ENCODE measurements around the gene PLK1.
"Not testable (repeated sequence)": the region's sequence is repeated elsewhere in the genome, so short reads cannot be mapped to it uniquely, and the experiment has no call there.

PLK1 gene

DNA sequence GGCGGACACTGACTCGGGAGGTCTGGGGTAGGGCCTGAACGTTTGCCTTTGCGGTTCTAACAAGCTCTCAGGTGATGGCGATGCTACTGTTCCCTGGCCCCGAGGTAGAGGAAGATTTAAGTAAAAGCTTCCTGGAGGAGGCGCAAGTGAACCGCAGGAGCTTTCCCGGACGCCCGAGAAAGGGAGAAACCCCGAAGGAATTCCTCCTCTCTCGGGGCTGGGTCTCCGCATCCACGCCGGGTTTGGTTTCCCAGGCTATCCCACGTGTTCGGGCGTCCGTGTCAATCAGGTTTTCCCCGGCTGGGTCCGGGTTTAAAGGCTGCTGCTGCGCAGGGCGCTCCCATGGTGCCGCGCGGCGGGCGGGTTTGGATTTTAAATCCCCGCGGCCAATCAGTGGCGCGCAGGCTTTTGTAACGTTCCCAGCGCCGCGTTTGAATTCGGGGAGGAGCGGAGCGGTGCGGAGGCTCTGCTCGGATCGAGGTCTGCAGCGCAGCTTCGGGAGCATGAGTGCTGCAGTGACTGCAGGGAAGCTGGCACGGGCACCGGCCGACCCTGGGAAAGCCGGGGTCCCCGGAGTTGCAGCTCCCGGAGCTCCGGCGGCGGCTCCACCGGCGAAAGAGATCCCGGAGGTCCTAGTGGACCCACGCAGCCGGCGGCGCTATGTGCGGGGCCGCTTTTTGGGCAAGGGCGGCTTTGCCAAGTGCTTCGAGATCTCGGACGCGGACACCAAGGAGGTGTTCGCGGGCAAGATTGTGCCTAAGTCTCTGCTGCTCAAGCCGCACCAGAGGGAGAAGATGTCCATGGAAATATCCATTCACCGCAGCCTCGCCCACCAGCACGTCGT lies at the start of gene PLK1:
Gene PLK1 (plus strand): TSS at position 460 of the 844 bp plus-strand sequence. CDS start 44 bp downstream, at position 504.
- DNase-seq = peak; percentile 35 to 55 (median 47)

DNA sequence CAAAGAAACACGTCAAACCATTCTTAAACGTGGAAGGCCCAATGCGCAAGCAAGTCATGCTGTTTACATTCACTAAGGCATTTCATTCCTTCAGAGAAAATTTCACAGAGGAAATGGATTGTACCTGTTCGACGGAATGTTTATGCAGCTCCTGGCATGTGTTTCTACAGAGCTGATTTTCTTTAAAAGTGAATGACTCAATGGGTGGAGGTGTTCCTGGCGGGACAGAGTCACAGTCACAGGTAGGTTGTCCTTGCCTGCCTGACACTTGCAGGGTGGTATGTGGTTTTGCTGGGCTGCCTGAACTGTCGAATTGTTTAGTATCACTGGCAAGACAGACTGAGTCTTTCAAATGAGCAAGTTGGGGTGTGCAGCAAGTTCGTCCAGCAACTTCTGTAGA lies 49.2 kb upstream of the PLK1 start:
- no peak for DNase-seq

DNA sequence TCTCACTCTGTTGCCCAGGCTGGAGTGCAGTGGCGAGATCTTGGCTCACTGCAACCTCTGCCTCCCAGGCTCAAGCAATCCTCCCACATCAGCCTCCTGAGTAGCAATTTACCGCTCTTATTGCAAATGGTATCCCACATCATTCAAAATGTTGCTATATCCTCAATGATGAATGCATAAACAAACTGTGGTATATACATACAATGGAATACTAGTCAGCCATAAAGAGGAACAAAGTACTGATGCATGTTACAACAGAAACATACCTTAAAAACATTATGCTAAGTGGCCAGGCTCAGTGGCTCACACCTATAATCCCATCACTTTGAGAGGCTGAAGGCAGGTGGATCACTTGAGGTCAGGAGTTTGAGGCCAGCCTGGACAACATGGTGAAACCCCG lies 46.8 kb upstream of the PLK1 start:
- DNase-seq = not testable (repeated sequence)

DNA sequence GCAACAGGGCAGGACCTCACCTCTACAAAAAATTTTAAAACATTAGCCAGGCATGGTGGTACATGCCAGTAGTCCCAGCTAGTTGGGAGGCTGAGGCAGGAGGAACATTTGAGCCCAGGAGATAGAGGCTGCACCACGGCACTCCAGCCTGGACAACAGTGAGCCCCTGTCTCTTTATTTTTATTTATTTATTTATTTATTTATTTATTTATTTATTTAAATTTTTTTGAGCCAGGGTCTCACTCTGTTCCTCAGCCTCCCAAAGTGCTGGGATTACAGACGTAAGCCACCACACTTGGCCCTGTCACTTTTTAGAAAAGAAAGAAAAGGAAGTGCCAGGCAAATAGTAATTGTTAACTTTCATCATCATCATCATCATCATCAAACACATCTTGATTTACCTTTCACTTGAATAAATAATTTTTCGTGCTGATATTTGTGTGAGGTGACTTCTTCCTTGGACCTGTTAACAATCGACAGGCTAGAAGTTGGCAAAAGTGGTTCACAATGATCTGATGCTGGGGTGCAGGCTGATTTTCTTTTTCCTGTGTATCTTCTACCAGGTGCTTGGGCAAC lies 44.1 kb upstream of the PLK1 start:
- no peak for DNase-seq

DNA sequence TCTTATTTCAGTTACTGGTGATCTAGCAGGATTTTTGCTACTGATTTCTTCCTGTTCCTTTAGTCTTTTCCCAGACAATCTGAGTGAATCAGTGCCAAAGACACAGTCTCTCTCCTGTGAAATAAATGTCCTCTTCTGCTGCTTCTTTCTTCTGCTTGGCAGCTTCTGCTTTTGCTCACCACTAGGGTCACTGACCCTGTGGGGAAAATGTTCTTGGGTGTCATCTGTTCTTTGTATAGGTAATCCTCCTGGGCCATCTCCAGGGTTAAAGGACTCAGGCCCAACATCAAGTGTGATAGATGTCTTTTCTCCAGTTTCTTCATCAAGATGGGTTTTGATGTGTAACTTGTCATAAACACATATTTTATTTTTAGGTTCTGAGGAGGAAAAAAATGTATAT lies 42.7 kb upstream of the PLK1 start:
- DNase-seq = no peak

DNA sequence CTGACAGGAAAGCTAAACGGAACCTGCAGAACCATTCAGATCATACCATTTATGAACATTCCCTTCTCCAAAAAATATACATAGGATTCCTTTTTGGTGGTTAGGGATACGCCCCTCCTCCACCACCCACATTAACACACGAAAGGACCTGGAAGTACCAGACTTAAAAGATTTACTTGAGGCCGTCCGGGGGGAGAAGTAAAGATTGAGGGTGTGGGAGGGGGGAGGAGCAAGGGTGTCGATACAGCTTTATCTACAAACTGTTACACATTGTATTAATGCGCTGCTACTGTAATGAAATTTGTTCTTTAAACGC lies 38.1 kb upstream of the PLK1 start:
- DNase-seq = no peak

DNA sequence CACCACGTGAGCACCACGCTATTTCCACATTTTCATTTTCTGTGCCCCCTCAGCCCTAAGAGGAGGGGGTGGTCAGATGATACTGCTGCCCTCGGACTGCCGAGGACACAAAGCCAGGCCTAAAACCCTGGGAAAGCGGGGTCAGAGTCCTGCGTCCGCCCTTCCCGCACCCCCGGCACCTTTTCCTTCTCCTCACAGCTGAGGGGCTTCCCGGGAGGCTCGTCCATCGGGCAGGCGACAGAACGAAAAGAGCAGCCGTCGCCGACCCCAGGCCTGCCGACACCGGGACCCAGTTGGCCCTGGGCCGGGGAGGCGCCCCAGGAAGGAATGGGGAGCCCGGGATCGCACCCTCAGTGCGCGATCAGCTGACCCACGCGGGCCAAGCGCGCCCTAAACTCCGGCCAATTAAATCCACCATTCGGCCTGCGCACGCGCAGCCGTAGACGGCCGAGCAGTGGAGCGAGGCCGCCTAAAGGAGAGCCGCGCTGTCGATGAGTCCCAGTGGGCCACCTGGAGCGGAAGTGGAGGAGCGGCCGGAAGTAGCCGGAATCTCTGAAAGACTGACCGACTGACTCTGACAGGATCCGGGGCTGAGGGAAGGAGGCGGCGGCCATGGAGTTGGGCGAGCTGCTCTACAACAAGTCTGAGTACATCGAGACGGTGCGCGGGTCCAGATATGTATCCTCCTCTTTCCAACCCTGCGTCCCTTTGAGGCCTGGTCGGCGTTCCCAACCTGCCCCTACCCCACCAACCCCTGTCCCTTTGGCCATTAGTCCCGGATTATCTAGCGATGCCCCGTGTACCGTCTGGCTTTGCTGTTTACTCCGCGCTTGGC lies 37.5 kb upstream of the PLK1 start, which contains the start of the genes DCTN5 and PALB2:
Gene DCTN5 (plus strand): TSS at position 536 of the 835 bp plus-strand sequence. CDS start 77 bp downstream, at position 613.
Gene PALB2 (minus strand): TSS at position 380 of the 835 bp plus-strand sequence. CDS start 153 bp downstream, at position 227.
- peak; percentile 66 to 74 (median 72) for DNase-seq

DNA sequence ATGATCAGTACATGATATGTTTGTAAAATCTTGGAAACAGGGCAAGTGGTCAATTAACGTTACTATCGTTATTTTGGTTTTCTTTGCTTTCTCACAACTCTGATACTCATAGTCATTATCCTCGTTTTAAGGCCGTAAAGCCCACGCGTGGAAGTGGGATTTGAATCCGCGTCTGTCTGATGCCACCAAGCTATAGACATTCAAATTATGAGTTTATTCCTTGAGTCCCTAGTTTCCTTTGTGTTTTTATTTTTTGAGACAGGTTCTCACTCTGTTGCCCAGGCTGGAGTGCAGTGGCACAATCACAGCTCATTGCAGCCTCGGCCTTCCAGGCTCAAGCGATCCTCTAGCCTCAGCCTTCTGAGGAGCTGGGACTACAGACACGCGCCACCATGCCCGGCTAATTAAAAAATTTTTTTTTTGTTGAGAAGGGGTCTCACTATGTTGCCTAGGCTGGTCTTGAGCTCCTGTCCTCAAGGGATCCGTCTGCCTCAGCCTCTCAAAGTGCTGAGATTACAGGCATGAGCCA lies 36.4 kb upstream of the PLK1 start:
- no peak for DNase-seq

DNA sequence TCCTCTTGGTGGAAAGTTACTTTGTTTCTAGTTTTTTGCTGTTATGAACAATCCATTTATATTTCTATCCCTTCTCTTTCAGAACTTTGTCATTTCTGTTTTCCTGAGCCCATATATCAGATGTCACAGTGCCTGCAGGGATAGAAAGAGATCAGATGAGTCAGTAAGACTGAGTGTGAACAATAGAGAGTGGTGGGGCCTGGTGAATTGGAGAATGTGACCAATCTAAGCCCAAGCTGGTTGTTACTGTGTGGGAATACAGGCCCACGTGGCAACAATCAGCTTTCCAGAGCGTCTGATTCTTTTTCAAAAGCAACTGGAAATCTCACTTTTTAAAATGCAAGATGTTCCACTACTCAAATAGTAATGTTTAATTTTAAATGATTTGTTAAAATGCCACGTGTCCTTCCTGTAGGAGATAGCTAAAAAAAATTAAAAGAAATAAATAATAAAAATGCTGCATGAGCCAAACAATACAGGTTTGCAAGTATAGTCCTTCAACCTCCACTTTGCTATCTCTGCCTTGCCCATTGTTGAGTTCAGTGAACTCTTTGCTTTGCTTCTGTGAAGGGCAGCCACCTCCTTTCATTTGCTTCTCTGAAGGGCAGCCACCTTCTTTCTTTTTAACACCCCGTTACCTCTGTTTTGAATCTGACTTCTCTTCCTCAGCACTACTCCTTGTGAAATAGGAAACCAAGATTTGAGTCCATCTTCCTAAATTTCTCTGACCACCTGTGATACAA lies 27.8 kb upstream of the PLK1 start:
- DNase-seq = no peak

DNA sequence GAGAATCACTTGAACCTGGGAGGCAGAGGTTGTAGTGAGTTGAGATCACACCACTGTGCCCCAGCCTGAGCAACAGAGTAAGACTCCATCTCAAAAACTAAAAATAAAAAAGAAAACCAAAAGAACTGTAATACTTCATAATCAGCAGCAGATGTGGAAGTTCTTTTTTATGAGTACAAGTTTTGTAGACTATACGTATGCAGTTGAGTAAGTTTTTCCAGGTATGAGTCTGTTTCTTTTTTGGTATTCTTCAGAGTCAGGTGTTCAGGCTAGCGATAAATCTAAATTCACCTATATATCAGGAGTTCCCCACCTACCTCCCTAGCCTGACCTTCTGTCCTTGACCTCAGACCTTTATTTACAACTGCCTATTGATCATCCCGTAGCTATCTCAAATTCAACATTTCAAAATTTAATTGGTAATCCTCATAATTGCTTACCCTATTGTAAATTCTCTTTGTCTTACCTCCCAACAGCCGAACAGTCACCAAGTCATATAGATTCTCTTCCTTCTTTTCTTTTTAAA lies 26.7 kb upstream of the PLK1 start:
- no peak for DNase-seq

DNA sequence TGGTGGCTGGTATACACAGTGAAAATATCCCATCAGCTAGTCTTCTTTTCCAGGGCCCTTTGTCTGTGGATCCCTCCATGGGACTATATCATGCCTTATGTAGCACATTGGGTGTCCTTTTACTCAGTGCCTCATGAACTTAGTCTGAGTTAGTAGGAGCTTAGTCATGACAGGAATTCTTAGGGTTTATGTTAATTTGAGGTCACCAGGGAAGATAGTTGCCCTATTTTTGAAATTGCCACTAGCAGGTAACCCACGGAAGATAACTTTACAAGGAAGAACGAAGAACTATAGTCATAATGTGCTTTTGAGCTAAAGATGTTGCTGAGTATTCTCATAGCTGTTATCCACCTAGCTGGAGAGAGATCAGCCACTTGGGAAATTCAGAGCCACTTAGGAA lies 14.8 kb upstream of the PLK1 start:
- DNase-seq = no peak

DNA sequence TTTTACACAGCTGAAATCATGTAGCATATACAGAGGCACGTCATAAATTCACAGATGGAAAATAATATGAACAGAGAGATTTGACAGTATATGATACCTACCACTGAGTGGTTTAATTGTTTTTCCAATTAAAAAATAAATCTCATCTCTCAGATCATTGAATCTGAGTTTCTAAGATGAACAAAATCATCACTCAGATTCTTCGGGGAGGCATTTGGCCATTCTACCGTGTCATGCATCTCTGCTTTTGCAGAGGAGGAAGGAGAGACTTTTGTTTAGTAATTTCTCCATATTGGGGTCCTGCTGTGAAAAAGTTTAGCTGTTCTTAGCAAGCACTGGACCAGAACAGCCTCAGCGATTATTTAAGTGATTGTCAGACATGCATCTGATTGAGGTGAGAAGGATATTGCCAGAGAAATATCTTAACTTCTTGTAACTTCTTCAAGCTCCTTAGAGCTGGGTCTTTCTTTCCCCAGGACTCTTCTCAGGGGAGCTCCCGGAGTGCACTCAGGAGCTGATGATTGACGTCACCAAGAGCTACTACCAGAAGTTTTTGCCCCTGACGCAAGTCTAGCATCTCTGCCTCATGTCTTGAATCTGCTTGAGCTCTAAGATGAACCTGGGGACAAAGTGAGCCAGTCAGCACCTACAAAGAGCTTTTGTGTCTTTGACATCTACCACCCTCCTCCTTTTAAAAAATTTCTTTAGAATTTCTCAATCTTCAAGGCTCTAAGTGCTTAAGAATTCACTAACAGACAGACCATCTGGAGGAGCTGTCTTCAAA lies 11.9 kb upstream of the PLK1 start:
- DNase-seq = no peak

DNA sequence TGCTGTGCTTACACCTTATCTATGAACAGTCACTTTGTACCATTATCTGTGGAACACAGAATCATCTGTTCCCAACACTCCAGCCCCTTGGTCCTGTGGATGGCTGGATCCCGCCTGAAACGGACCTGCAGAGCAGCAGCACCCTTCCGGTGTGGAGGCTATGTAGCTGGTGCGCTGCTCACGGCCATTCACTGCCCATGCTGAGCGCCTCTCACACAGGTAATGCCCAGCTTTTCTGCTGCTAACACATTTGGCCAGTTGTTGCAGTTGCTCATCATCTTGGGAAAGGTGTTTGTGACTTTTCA lies 11.4 kb upstream of the PLK1 start:
- DNase-seq = no peak

DNA sequence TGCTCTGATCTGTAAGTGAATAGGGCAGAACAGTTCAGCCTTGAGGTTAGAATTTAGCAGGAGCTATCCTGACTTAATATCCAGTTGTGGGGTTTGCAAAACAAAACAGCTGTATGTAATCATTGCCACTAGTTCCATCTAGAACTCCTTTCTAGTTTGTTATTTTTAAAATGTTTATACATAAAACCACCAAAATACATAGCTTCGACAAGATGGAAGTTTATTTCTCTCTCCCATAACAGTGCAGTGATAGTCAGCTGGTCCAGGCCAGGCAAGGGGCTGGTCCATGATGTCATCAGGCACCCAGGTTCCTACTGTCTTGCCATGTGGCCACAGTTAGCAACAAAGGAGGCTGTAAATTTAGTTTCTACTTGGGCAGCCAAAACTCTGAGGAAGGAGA lies 10.5 kb upstream of the PLK1 start:
- DNase-seq = no peak

DNA sequence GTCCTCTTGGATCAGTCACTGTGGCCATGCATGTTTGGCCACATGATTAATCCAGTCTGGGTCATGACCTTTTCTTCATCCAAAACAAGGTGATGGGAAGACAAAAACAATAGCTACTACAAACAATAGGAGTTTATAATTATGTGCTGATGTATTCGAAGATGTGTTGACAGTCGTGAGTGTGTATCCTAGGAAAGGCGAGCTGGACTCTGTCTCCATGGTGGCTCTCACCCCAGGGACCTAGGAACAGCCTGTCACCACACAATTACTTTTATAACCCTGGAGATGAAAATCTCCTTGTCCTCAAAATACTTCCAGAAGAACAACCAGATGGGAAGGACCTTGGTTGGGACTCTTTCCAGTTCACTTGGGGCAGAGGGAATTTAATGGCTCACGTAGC lies 9.8 kb upstream of the PLK1 start:
- DNase-seq = no peak

DNA sequence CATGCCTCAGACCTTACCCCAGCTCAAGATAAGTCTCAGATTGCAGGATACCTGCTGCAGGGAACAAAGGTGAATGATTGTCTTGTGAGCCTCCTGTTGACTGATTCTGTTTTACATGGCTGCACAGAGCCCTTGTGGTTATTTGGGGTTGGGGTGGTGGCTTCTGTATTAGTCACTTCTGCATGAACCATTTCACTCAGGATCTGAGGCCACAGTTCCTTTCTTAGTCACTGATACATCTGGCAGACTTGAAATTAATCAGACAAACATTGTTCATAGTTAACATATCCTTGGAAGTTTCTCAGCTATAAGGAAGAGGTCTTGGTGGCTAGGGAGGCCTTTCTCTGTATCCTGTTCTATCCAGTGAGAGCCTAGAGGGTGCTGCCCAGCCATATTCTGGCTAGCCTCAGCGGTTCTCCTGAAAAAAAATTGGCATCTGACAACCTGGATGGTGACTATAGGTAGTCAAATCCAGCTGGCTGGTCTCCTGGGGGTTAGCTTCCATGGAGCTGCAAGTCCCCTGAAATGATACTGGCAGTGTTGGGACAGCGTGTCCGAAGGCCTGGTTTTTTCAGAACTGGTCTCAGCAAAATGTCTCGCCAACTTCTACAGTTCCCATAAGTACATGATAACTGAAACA lies 8.4 kb upstream of the PLK1 start:
- DNase-seq = no peak

DNA sequence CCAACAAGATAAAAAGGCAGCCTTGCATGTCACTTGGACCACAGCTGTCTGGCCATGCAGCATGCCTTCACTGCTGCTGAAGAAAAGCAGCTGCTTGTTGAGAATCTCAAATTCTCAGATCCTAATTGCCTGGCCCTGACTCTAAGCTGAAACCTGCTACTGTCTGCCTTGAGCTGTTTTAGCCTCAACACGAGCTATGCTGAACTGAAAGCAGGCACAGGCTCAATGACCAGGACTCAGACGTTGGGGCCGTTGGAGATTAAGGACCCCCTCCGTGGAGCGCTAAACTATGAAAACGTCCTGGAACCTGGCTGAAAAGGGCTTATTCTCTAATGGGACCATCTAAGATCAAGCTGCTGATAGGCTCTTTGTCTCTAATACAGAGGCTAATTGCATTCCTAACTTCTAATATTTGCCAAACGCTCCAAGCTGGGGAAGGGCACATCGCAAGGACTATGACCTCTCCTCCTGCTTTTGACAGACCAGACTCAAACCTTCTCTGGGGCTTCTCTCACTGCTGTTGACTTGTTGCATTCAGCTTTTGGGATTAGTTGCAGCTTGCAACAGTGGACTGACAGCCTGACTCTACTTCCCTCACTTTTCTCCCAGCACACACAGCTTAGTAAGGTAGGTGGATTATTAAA lies 4.6 kb upstream of the PLK1 start:
- no peak for DNase-seq

DNA sequence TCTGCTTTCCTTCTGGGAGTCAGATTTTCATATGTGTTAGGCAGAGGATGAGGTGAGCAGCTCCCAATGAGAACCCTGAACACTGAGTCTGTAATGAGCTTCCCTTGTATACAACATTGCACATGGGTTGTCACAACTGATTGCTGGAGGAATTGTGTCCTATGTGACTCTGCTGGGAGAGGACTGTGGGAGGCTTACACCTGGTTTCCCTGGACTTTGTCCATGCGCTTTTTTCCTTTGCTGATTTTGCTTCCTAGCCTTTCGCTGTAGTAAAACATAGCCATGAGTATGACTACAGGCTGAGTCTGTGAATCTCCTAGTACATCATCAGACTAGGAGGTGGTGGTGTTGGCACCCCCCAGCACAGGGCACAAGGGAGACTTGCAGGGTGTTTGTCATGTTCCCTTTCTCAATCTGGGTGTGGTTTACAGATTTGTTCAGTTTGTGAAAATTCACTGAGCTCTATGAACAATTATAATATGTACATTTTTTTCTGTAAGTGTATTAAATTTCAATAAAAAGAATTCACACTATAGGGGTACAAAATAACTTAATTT lies 1.7 kb upstream of the PLK1 start:
- DNase-seq = no peak

DNA sequence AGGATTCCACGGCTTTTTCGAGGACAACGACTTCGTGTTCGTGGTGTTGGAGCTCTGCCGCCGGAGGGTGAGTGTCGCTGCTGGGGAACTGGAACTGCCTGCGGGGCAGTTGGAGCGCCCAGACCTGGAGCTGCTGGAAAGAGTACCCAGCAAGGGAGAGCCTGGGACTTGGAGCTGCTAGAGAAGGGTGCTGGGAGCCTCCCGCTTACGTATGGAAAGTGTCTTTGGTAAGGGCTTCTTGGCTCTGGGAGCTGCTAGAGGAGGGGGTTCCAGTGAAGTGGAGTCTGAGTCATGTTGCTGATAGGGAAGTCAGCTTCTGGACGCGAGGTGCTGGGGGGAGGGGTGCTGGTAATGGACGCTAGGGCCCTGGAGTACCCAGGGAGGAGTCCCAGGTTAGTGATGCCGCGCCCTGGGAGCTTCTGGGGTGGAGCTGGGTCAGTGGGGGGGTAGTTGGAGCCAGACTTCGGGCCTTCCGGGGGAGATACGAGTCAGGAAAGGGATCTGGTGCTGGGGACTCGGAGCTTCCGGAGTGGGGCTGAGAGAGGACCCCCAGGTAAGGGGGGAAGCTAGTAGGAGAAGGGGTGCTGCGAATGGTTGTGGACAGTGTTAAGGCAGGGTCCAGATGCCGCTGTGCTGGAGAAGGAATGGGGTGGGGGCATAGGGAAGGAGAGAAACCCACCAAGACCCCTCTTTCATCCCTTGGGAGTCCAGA lies 741 bp downstream of the PLK1 start:
- DNase-seq = no peak

DNA sequence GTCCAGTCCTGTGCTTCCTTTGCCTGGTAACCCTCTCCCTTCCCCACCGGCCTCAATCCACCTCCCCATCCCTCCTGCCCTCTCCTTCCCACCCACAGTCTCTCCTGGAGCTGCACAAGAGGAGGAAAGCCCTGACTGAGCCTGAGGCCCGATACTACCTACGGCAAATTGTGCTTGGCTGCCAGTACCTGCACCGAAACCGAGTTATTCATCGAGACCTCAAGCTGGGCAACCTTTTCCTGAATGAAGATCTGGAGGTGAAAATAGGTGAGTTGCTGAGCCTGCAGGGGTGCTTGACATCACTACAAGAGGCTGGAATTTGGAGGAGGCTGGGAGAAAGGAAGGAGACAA lies 1.3 kb downstream of the PLK1 start:
- DNase-seq = no peak

All from activated CD4-positive, CD25-positive, alpha-beta regulatory T cell (primary cell).